T-helper 17 cell (primary cell): ENCODE data around the gene NUP93. TPM values are rescaled to one million over a fixed set of nuclear protein-coding genes. Genes with fewer than 3 reads are reported as not detected.
A peak's percentile ranks its signal among the peaks of the same experiment; 100 is the strongest.

ENCODE experiments used
- ATAC-seq: fragments of 150-1000 bp; cut with Tn5 transposase; 2 replicates; pipeline ENCODE4 v1.10.0; 2021; ENCODE audit warnings: mild to moderate bottlenecking, moderate library complexity
- DNase-seq, 3 donors: peaks; one replicate each; pipeline versions ENCODE4 v3.0.0 to v3.0.0-alpha.2; 2020 to 2021
- H3K9me3 ChIP-seq: one replicate; pipeline ENCODE4 v1.7.0; 2013; ENCODE audit warnings: low read length, mild to moderate bottlenecking; ENCODE audit not compliant: control insufficient read depth, poor library complexity, severe bottlenecking
- H3K27ac Mint-ChIP-seq: one replicate; pipeline ENCODE4 v1.8.0; 2022; ENCODE audit warnings: mild to moderate bottlenecking, moderate library complexity, mixed read lengths
- H3K27me3 Mint-ChIP-seq: one replicate; pipeline ENCODE4 v1.8.0; 2022; ENCODE audit warnings: mixed read lengths
- H3K36me3 Mint-ChIP-seq: one replicate; pipeline ENCODE4 v1.8.0; 2022; ENCODE audit warnings: low read depth, mixed read lengths
- H3K4me1 Mint-ChIP-seq: one replicate; pipeline ENCODE4 v1.8.0; 2022; ENCODE audit warnings: mild to moderate bottlenecking, mixed read lengths
- H3K4me3 Mint-ChIP-seq: one replicate; pipeline ENCODE4 v1.8.0; 2022; ENCODE audit warnings: mild to moderate bottlenecking, moderate library complexity, mixed read lengths
- total RNA-seq, 4 donors: library from RNA in 2 of 4; stranded (reverse) in 2 of 4; gene quantifications; one replicate each; pipeline ENCODE4 v1.2.3 and lab custom pipeline; 2022 to 2026

Gene NUP93
- total RNA-seq, 2 donors from 2014 or later: 59.0 to 59.1 TPM

DNA sequence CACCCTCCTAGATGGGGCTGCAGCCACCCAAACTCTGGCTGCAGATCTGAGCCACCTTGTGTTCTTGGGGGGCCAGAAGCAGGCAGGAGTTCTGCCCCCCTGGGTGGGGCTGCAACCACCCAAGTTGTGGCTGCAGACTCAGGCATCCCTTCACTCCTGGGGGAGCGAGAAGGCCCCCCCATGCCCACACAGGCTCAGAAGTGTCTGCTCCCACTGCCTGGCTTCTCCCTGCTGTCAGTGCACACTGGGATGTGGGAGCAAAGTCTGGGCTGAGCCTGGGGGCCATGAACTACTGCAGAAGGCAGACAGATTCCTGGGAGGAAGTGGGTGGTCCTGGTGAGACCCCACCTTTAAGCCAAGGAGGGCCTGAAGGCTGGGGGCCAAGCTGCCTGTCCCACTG is 34.7 kb upstream of the NUP93 start:
- ATAC-seq (no peak), DNase-seq (no peak)
- H3K27me3 Mint-ChIP-seq: no peaks in the 10 kb centered on the region
- H3K4me1 Mint-ChIP-seq: no peaks in the 10 kb centered on the region
- no peak overlapping the region for H3K4me3 Mint-ChIP-seq
- no peaks in the 10 kb centered on the region for H3K9me3 ChIP-seq
- no peak overlapping the region for H3K27ac Mint-ChIP-seq
- peaks cover 3% of the 10 kb centered on the region for H3K36me3 Mint-ChIP-seq

DNA sequence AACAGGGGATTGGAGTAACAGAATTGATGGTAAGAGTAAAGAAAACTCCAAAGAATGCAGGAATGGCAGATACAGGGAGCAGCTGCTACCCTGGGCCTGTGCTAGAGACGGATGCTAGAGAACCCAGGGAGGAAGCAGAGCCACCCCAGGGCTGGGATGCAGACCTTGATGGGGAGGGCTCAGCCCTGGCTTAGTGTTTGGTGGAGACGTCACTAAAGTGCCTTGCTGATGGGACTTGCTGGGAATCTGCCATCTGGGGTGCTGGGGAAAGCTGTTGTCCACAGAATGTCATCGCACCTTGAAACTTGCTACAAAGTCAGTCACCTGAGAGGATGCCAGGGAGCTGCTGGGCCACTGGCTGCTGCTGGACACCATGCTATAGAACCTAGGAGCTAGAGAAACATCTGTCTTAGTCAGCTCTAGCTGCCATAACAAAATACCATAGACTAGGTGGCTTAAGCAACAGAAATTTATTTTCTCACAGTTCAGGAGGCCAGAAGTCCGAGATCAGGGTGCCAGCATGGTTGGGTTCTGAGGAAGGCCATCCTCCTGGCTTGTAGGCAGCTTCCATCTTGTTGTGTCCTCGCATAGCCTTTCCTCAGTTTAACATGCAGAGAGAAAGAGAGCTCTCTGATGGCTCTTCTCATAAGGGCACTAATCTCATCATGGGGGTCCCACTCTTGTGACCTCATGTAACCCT is 32.3 kb upstream of the NUP93 start:
- Mint-ChIP-seq H3K36me3 (peaks cover 3% of the 10 kb centered on the region), H3K27me3 (no peaks in the 10 kb centered on the region), H3K4me1 (no peaks in the 10 kb centered on the region), H3K27ac (peak overlapping the region; percentile 55), H3K4me3 (no peak overlapping the region)
- ATAC-seq (no peak), DNase-seq (no peak)
- no peaks in the 10 kb centered on the region for H3K9me3 ChIP-seq

DNA sequence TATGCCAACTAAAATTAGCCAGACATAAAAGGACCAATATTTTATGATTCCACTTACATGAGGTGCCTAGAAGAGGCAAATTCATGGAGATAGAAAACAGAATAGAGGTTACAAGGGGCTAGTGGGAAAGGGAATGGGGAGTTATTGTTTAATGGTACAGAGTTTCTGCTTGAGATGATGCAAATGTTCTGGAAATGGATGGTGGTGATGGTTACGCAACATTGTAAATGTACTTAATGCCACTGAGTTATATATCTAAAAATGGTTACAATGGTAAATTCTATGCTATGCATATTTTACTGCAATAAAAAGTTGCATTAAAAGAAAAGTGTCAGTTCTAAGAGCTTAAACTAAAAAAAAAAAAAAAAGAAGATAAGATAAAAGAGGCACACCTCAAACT is 29.7 kb upstream of the NUP93 start:
- no peak overlapping the region for H3K4me3 Mint-ChIP-seq
- H3K9me3 ChIP-seq: no peaks in the 10 kb centered on the region

DNA sequence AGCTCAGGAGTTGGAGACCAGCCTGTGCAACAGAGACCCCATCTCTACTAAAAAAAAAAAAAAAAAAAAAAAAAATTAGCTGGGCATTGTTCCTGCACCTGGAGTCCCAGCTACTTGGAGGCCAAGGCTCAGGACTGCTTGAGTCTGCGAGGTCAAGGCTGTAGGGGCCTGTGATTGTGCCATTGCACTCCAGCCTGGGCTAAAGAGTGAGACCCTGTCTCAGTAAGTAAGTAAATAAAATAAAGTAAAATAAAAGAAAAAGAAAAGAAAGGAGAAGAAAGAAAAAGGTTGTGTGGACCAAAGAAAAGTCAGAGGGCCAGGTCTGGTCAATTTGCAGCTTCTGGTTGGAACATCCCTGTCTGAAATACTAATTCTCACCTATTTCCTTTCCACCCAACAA is 29.3 kb upstream of the NUP93 start:
- Mint-ChIP-seq H3K27ac (no peak overlapping the region), H3K4me3 (no peak overlapping the region), H3K4me1 (no peaks in the 10 kb centered on the region), H3K36me3 (peaks cover 3% of the 10 kb centered on the region), H3K27me3 (no peaks in the 10 kb centered on the region)
- ATAC-seq (no peak), DNase-seq (no peak)
- H3K9me3 ChIP-seq: no peaks in the 10 kb centered on the region

More for the DNA sequence above, 29.7 kb upstream of the NUP93 start:
- H3K4me1 Mint-ChIP-seq: no peaks in the 10 kb centered on the region
- no peaks in the 10 kb centered on the region for H3K27me3 Mint-ChIP-seq
- DNase-seq (no peak), ATAC-seq (no peak)
- peaks cover 3% of the 10 kb centered on the region for H3K36me3 Mint-ChIP-seq
- no peak overlapping the region for H3K27ac Mint-ChIP-seq

DNA sequence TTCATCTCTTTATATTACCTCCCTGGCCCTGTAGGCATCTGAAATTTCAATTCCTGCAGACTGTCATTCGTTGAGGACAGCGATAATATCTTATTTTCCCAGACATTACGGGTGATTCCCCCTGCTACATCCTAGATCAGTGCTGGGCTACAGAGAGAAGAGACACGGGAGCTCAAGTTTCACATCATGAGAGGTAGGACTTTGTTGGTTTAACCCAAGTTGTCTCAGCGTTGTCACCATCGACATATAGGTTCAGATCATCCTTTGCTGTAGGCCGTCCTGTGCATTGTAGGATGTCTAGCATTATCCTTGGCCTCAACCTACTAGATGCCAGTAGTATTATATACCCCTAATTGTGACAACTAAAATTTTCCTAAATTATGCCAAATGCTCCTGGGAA is 28.4 kb upstream of the NUP93 start:
- ATAC-seq (no peak), DNase-seq (no peak)
- H3K9me3 ChIP-seq: no peaks in the 10 kb centered on the region
- peaks cover 3% of the 10 kb centered on the region for H3K36me3 Mint-ChIP-seq
- no peaks in the 10 kb centered on the region for H3K4me1 Mint-ChIP-seq
- H3K4me3 Mint-ChIP-seq: no peak overlapping the region
- no peaks in the 10 kb centered on the region for H3K27me3 Mint-ChIP-seq
- H3K27ac Mint-ChIP-seq: no peak overlapping the region

DNA sequence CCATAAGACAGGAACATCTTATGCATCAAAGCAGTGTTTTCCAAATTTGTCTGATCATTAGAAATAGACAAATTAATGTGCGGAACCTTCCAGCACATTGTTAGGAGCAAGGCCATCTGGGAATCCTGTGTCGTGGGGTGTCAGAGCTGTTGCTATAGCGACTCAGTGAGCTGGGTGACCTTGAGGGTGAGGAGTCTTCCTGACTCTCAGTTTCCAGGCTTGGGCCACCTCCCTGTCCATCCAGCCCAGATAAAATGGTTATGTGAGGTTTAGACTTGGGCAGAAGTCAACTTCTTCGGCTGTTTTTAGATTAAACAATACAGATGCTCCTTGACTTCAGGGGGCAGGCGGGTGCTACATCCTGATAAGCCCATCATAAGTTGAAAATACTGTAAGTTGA is 27.1 kb upstream of the NUP93 start:
- ATAC-seq (no peak), DNase-seq (no peak)
- no peaks in the 10 kb centered on the region for H3K36me3 Mint-ChIP-seq
- no peaks in the 10 kb centered on the region for H3K27me3 Mint-ChIP-seq
- no peaks in the 10 kb centered on the region for H3K9me3 ChIP-seq
- H3K27ac Mint-ChIP-seq: no peak overlapping the region
- H3K4me3 Mint-ChIP-seq: no peak overlapping the region
- H3K4me1 Mint-ChIP-seq: no peaks in the 10 kb centered on the region

DNA sequence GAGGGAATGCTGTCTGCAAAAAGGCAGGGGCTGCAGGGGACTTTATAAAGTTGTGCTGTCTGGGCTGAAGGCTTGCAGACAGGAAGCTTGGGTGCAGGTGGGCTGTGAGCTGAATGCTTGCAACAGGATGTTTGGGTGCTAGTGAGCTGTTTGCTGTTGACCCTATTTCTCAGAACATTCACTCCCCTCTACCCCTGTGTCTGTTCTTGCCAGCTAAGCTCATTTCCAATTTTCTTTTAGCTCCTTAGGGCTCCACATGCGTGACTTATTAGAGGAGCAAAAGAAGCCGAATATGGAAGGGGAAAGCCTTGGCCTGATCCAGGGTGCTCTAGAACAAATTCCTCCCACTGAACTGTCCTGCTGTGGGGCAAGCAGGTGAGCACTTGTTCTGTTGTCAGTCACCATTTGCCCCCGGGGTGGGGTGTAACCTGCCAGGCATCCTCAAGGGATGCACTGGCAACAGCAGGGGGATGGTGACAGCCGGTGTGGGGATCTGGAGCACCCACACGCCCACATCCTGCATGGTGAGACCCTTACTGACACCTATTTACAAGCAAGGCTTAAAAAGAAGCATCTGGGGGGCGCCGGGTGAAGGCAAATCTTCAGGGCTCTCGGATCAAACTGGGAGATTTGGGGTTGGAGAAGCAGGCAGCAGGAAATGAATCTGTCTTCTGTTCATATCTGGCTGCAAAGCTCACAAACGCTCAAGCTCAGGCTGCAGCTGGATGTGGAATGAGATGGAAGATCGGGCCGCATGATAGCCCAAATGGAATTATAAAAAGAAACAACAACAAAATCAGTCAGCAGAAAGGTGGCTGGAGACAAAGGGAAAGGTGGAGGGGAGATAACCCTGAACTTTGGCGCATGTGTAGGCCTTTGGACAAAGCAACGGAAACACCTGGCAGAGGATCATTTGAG is 21.1 kb upstream of the NUP93 start:
- no peaks in the 10 kb centered on the region for H3K9me3 ChIP-seq
- Mint-ChIP-seq H3K4me3 (peak overlapping the region; percentile 75), H3K36me3 (no peaks in the 10 kb centered on the region), H3K4me1 (peaks cover 12% of the 10 kb centered on the region), H3K27me3 (peaks cover 6% of the 10 kb centered on the region), H3K27ac (no peak overlapping the region)
- ATAC-seq: peak; percentile 54
- no peak for DNase-seq

DNA sequence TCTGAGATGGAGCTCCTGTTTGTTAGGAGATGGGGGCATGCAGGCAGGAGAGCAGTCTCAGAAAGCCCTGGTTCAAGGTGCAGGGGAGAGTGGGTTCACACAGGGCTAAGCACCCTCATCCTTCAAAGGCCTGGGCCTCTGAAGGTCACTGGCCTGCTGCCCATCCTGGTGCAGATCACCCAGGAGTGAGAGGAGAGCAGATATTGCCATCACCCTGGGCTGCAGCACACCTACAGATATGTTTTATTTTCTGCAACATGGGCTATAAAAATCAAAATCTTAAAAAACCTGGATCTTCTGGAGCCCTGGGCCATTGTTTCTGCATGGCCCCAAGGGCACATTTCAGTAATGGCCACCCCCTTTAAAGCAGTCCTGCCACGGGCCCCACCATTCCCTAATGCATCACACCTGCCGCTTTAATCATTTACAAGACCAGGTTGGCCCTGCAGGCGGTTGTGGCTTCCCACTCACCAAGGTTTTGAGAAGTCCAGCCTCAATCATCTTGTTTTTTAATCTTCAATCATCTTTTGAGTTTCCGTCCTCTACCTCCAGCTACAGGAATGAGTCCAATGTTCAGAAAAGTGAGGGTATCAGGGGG is 20.4 kb upstream of the NUP93 start:
- ATAC-seq (no peak), DNase-seq (no peak)
- no peaks in the 10 kb centered on the region for H3K9me3 ChIP-seq
- no peaks in the 10 kb centered on the region for H3K36me3 Mint-ChIP-seq
- peak overlapping the region; percentile 75 for H3K4me3 Mint-ChIP-seq
- H3K4me1 Mint-ChIP-seq: peaks cover 12% of the 10 kb centered on the region
- peaks cover 6% of the 10 kb centered on the region for H3K27me3 Mint-ChIP-seq
- H3K27ac Mint-ChIP-seq: no peak overlapping the region

DNA sequence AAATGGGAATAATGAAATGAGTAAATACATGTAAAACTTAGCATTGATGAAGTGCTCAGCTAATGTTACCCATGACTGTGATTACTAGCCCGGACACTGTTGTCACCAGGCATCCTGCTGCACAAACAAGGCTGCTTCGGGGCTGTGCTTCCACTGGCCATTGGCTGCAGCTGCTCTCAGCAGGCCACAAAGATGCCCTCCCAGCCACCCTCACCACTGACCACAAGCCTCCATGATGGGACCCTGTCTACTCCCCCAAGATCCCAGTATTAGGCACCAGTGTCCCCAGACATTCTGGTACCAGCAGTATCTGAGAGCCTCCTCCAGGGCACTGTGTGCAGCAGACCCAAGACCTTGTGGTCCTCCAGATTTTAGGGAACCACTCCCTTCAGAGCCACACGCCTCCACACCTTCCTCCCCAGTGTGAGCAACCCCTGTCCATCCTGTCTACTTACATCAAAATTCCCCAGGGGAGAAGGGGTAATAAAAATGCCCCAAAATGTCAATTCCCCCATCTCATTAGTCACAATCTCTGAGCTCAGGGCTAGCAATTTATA is 19.7 kb upstream of the NUP93 start:
- no peak for ATAC-seq
- H3K9me3 ChIP-seq: no peaks in the 10 kb centered on the region
- no peak for DNase-seq
- Mint-ChIP-seq H3K36me3 (no peaks in the 10 kb centered on the region), H3K27ac (no peak overlapping the region), H3K27me3 (peaks cover 6% of the 10 kb centered on the region), H3K4me1 (peaks cover 12% of the 10 kb centered on the region), H3K4me3 (no peak overlapping the region)

DNA sequence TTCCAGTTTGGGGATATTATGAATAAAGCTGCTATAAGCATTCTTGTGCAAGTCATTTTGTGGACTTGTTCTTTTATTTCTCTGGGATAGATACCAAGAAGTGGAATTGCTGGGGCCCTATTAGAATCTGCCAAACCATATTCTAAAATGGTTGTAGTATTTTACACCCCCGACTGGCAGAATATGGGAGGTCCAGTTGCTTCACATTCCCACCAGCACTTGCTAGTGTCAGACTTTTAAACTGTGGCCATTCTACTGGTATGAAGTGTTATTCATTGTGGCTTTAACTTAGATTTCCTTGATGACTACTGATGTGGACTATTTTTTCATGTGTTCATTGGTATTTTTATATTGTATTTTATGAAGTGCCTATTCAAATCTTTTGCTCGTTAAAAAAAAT is 18.1 kb upstream of the NUP93 start:
- ATAC-seq (no peak), DNase-seq (no peak)
- H3K4me3 Mint-ChIP-seq: no peak overlapping the region
- H3K27me3 Mint-ChIP-seq: peaks cover 6% of the 10 kb centered on the region
- no peak overlapping the region for H3K27ac Mint-ChIP-seq
- H3K36me3 Mint-ChIP-seq: no peaks in the 10 kb centered on the region
- H3K4me1 Mint-ChIP-seq: peaks cover 12% of the 10 kb centered on the region
- no peaks in the 10 kb centered on the region for H3K9me3 ChIP-seq

DNA sequence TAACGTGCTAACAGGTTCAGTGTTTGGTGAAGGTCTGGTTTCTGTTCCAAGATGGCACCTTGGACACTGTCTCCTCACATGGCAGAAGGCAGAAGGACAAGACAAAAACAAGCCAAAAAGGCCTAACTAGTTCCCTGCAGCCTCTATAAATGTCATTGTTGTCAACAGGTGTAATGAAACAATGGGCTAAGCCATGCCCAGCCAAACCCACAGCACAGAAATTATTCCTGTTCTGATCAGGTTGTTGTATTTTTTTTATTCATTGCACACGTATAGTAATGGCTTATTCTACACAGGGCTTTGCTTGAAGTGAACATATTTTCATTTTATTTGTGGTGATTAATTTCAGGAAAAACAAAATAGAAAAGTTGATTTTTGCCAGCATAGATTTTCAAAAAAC is 16.1 kb upstream of the NUP93 start:
- ATAC-seq (no peak), DNase-seq (no peak)
- H3K27ac Mint-ChIP-seq: no peak overlapping the region
- H3K36me3 Mint-ChIP-seq: no peaks in the 10 kb centered on the region
- no peaks in the 10 kb centered on the region for H3K9me3 ChIP-seq
- H3K4me1 Mint-ChIP-seq: peaks cover 11% of the 10 kb centered on the region
- no peak overlapping the region for H3K4me3 Mint-ChIP-seq
- H3K27me3 Mint-ChIP-seq: peaks cover 6% of the 10 kb centered on the region

DNA sequence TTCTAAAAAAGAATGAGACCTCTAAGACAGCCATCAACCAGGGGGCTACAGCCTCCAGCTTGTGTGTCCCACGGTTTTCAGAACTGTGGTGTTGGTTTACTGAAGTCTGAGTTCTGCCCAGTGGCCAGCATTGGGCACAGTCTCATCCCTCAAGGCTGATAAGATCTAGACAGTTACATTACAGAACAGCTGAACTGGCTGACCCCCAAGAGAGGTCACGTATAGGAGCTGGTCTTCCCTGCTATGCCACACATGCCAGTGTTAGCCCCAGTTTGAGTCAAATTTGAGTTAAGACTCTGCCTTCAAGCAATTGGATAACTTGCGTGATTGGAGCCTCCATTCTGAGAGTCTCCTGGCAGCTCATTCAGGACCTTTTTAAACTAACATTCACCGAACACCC is 14.8 kb upstream of the NUP93 start:
- peaks cover 6% of the 10 kb centered on the region for H3K27me3 Mint-ChIP-seq
- H3K36me3 Mint-ChIP-seq: no peaks in the 10 kb centered on the region
- no peaks in the 10 kb centered on the region for H3K9me3 ChIP-seq
- H3K4me3 Mint-ChIP-seq: no peak overlapping the region
- no peak overlapping the region for H3K27ac Mint-ChIP-seq
- ATAC-seq: no peak
- peaks cover 4% of the 10 kb centered on the region for H3K4me1 Mint-ChIP-seq
- DNase-seq: no peak

DNA sequence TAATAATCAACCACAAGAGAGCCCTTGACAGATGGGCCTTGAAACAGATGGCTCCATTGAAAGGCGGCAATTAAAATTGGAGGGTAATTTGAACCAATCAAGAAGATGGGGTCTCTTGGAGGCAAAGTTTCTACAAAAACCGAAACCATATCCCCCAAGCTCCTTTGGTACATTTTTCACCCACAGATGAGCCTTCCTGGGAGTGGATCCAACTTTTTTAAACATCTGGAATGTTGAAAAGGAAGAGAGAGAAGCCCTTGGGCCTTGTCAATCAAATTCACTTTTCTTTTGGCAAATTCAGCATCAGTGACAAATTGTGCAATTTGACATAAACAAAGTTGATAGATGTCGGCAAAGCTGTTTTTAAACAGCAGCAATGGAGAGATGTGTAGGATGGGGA is 13.2 kb upstream of the NUP93 start:
- no peak for ATAC-seq

More for the DNA sequence above, 13.2 kb upstream of the NUP93 start:
- Mint-ChIP-seq H3K4me3 (no peak overlapping the region), H3K27me3 (no peaks in the 10 kb centered on the region), H3K36me3 (no peaks in the 10 kb centered on the region), H3K4me1 (no peaks in the 10 kb centered on the region), H3K27ac (no peak overlapping the region)
- H3K9me3 ChIP-seq: no peaks in the 10 kb centered on the region
- no peak for DNase-seq
